IMR-90 (cell line): Measurements from ENCODE around the gene RGS4. TPM values are rescaled to one million over a fixed set of nuclear protein-coding genes. Genes with fewer than 3 reads are reported as not detected.

Source experiments
- ATAC-seq: fragments of 200-7000 bp; cut with Tn5 transposase; 2 replicates; pipeline ENCODE4 v1.9.1; 2020; ENCODE audit warnings: low read depth, mild to moderate bottlenecking, moderate library complexity
- BruUV-seq: library from RNA; stranded (reverse); fragments of 400-500 nt; replicated peaks from 2 replicates; lab custom pipeline; 2021; lab: Mats Ljungman, UMichigan
- CTCF ChIA-PET: fragments of 300-600 bp; formaldehyde crosslinking; extraction: SDS; loops from one replicate; lab custom pipeline; 2021; ENCODE audit warnings: antibody characterized with exemption; lab: Yijun Ruan, JAX
- POLR2A ChIA-PET: fragments of 300-600 bp; sonication (Branson Sonifier 250); formaldehyde crosslinking; loops from one replicate; lab custom pipeline; 2022; ENCODE audit warnings: antibody characterized with exemption; ENCODE audit not compliant: unreplicated experiment; lab: Charles Lee
- DNase-seq: peaks from one replicate; pipeline ENCODE4 v3.0.0; 2013
- H2AFZ ChIP-seq: replicated peaks from 2 replicates; pipeline ENCODE3; 2013; ENCODE audit warnings: low read length, mild to moderate bottlenecking; ENCODE audit not compliant: poor library complexity
- H2AK5ac ChIP-seq: 2 replicates; pipeline ENCODE4 v1.6.1; 2013; ENCODE audit warnings: low read depth, low read length, inconsistent platforms
- H2AK9ac ChIP-seq: replicated peaks from 2 replicates; pipeline ENCODE3; 2013; ENCODE audit warnings: mild to moderate bottlenecking, low read depth, low read length, moderate library complexity; ENCODE audit not compliant: poor library complexity
- H2BK120ac ChIP-seq: 2 replicates; pipeline ENCODE4 v1.6.1; 2013; ENCODE audit warnings: low read depth, low read length, inconsistent platforms
- H2BK15ac ChIP-seq: 3 replicates; pipeline ENCODE4 v1.6.1; 2013; ENCODE audit warnings: low read depth, low read length, inconsistent platforms
- H2BK20ac ChIP-seq: 2 replicates; pipeline ENCODE4 v1.6.1; 2013; ENCODE audit warnings: low read depth, mild to moderate bottlenecking, inconsistent platforms, low read length, moderate library complexity
- H2BK5ac ChIP-seq: 2 replicates; pipeline ENCODE4 v1.6.1; 2013; ENCODE audit warnings: mild to moderate bottlenecking, low read depth, low read length, inconsistent platforms; ENCODE audit not compliant: poor library complexity, severe bottlenecking
- H3K14ac ChIP-seq: replicated peaks from 2 replicates; pipeline ENCODE4 v1.6.1; 2013; ENCODE audit warnings: low read depth, low read length, inconsistent platforms
- H3K18ac ChIP-seq: 2 replicates; pipeline ENCODE4 v1.6.1; 2013; ENCODE audit warnings: low read depth, low read length, control low read depth
- H3K23ac ChIP-seq: 2 replicates; pipeline ENCODE4 v1.6.1; 2013; ENCODE audit warnings: low read depth, low read length, inconsistent platforms
- H3K27ac ChIP-seq: 2 replicates; pipeline ENCODE4 v1.5.1; 2013; ENCODE audit warnings: mild to moderate bottlenecking, control low read depth, low read length; ENCODE audit not compliant: insufficient read depth
- H3K27me3 ChIP-seq: 2 replicates; pipeline ENCODE4 v1.6.1; 2013; ENCODE audit warnings: low read length; ENCODE audit not compliant: control insufficient read depth, insufficient read depth
- H3K36me3 ChIP-seq: 2 replicates; pipeline ENCODE4 v1.6.1; 2013; ENCODE audit warnings: low read length, mixed read lengths; ENCODE audit not compliant: control insufficient read depth, insufficient read depth
- H3K4ac ChIP-seq: 2 replicates; pipeline ENCODE4 v1.6.1; 2013; ENCODE audit warnings: low read depth, low read length, inconsistent platforms
- H3K4me1 ChIP-seq: 2 replicates; pipeline ENCODE4 v1.6.1; 2013; ENCODE audit warnings: low read length, mixed read lengths; ENCODE audit not compliant: control insufficient read depth, insufficient read depth
- H3K4me2 ChIP-seq: 2 replicates; pipeline ENCODE4 v1.6.1; 2013; ENCODE audit warnings: low read depth, mild to moderate bottlenecking, control low read depth, low read length, moderate library complexity
- H3K4me3 ChIP-seq: 2 replicates; pipeline ENCODE4 v1.5.1; 2013; ENCODE audit warnings: low read depth, mild to moderate bottlenecking, control low read depth, low read length, moderate library complexity; ENCODE audit not compliant: insufficient read depth
- H3K56ac ChIP-seq: 2 replicates; pipeline ENCODE4 v1.6.1; 2013; ENCODE audit warnings: low read length, inconsistent platforms; ENCODE audit not compliant: insufficient read depth; ENCODE audit errors: extremely low read depth
- H3K79me1 ChIP-seq, 2 experiments: 2 replicates each; pipeline ENCODE4 v1.6.1; 2013; ENCODE audit warnings: low read length in 2 of 2, inconsistent platforms in 1 of 2, low read depth in 1 of 2
- H3K9ac ChIP-seq: 2 replicates; pipeline ENCODE4 v1.6.1; 2013; ENCODE audit warnings: low read depth, low read length, control low read depth
- H3K9me1 ChIP-seq: 2 replicates; pipeline ENCODE4 v1.6.1; 2013; ENCODE audit warnings: low read length, inconsistent platforms; ENCODE audit not compliant: insufficient read depth
- H3K9me3 ChIP-seq: 2 replicates; pipeline ENCODE4 v1.6.1; 2013; ENCODE audit warnings: low read length; ENCODE audit not compliant: control insufficient read depth, insufficient read depth
- H4K20me1 ChIP-seq: 2 replicates; pipeline ENCODE4 v1.6.1; 2013; ENCODE audit warnings: low read length, inconsistent platforms; ENCODE audit not compliant: insufficient read depth
- H4K5ac ChIP-seq: 2 replicates; pipeline ENCODE4 v1.6.1; 2013; ENCODE audit warnings: mild to moderate bottlenecking, low read depth, low read length, control low read depth
- H4K8ac ChIP-seq, 2 experiments: 2 replicates each; pipeline ENCODE4 v1.6.1; 2013; ENCODE audit warnings: low read depth in 2 of 2, low read length in 2 of 2, control low read depth in 1 of 2, inconsistent platforms in 1 of 2
- H4K91ac ChIP-seq: 2 replicates; pipeline ENCODE4 v1.6.1; 2013; ENCODE audit warnings: low read depth, low read length, inconsistent platforms; ENCODE audit not compliant: insufficient read depth
- BHLHE40 ChIP-seq: fragments of 150-350 bp; IDR thresholded peaks from 2 replicates; pipeline ENCODE4 v1.6.1; 2016; ENCODE audit warnings: mild to moderate bottlenecking, low read depth, low read length
- FOS ChIP-seq: fragments of 150-350 bp; IDR thresholded peaks from 2 replicates; pipeline ENCODE4 v1.6.1; 2016; ENCODE audit warnings: low read depth, low read length
- MAFK ChIP-seq: IDR thresholded peaks from 2 replicates; pipeline ENCODE4 v1.6.1; 2012; ENCODE audit warnings: low read depth, low read length, improper control_type of control experiment
- MAZ ChIP-seq: IDR thresholded peaks from 2 replicates; pipeline ENCODE4 v1.6.1; 2012; ENCODE audit warnings: low read depth, mild to moderate bottlenecking, low read length, improper control_type of control experiment, moderate library complexity, borderline replicate concordance
- MXI1 ChIP-seq: IDR thresholded peaks from 2 replicates; pipeline ENCODE4 v1.6.1; 2012; ENCODE audit warnings: low read depth, mild to moderate bottlenecking, low read length, moderate library complexity, borderline replicate concordance
- NFE2L2 ChIP-seq: fragments of 150-350 bp; IDR thresholded peaks from 2 replicates; pipeline ENCODE4 v1.6.1; 2016; ENCODE audit warnings: low read depth, mild to moderate bottlenecking, low read length
- POLR2A ChIP-seq: IDR thresholded peaks from 2 replicates; pipeline ENCODE4 v1.6.1; 2012; ENCODE audit warnings: mild to moderate bottlenecking, low read depth, low read length
- RCOR1 ChIP-seq: IDR thresholded peaks from 2 replicates; pipeline ENCODE4 v1.6.1; 2012; ENCODE audit warnings: mild to moderate bottlenecking, low read length, improper control_type of control experiment; ENCODE audit not compliant: insufficient replicate concordance
- RFX5 ChIP-seq: IDR thresholded peaks from 2 replicates; pipeline ENCODE4 v1.8.0; 2012; ENCODE audit warnings: low read depth, mild to moderate bottlenecking, low read length, moderate library complexity
- SMC3 ChIP-seq: fragments of 150-350 bp; IDR thresholded peaks from 2 replicates; pipeline ENCODE4 v1.6.1; 2016; ENCODE audit warnings: low read depth, mild to moderate bottlenecking, antibody characterized with exemption, low read length, moderate library complexity
- USF2 ChIP-seq: fragments of 150-350 bp; IDR thresholded peaks from 2 replicates; pipeline ENCODE4 v1.6.1; 2017; ENCODE audit warnings: mild to moderate bottlenecking, antibody characterized with exemption, low read length, low read depth
- WGBS, 2 experiments: methylation state at CpG; one replicate each; pipeline versions ENCODE4 v1.1.5 to v1.1.7; 2013; ENCODE audit warnings: missing lambda C conversion rate in 2 of 2; ENCODE audit not compliant: insufficient read length in 1 of 2; ENCODE audit errors: extremely low coverage in 2 of 2; 5-methylcytosine and 5-hydroxymethylcytosine counted together
- dilution Hi-C: fragments of 300-500 bp; cut with HindIII; formaldehyde crosslinking; loops from one replicate; pipeline ENCODE4 v1.14.3; 2018; ENCODE audit warnings: low sequenced_read_pairs; ENCODE audit not compliant: unreplicated experiment
- in situ Hi-C: fragments of 300-500 bp; cut with MboI; formaldehyde crosslinking; loops from 3 replicates; pipeline ENCODE4 v1.14.3; 2019; ENCODE audit warnings: low sequenced_read_pairs, inconsistent platforms, mixed read lengths
- intact Hi-C: fragments of 100-400 bp; cut with micrococcal nuclease; formaldehyde crosslinking; loops from 2 replicates; pipeline ENCODE4 v1.10.0; 2022
- polyA plus RNA-seq, 3 experiments: library from polyadenylated mRNA; depleted of rRNA; stranded (reverse); fragments of >200 nt; gene quantifications; 2 replicates each; pipeline ENCODE4 v1.2.3, GENCODE V29; 2012; ENCODE audit warnings: low replicate concordance in 1 of 3
- total RNA-seq: library from RNA; depleted of rRNA; stranded (reverse); fragments of >200 nt; gene quantifications from 2 replicates; pipeline ENCODE4 v1.2.3, GENCODE V29; 2012

RGS4 gene
- total and polyA plus RNA-seq, 2 of the 4 experiments (the other 2 are of a cell fraction), result 202 to 538 TPM

GRCh38 chr1:163084330-163084729 lies 15.2 kb downstream of the RGS4 start:
- Histone ChIP-seq H2BK15ac (no peak overlapping the region), H3K14ac (0 out of 2 replicates have a peak overlapping the region, but pooled peaks have one; percentile 10), H3K27me3 (no peaks in the 10 kb centered on the region), H2BK120ac (no peak overlapping the region), H4K8ac (peak overlapping the region in 1 of 2 experiments; percentile 22; a peak in 1 of 4 replicates), H4K20me1 (no peaks in the 10 kb centered on the region), H4K91ac (no peak overlapping the region), H2AK5ac (no peak overlapping the region), H3K9ac (no peak overlapping the region), H2AFZ (no peak overlapping the region), H4K5ac (no peak overlapping the region), H3K4ac (no peak overlapping the region), H2AK9ac (no peak overlapping the region), H2BK20ac (no peak overlapping the region; the same call in 1 of the 2 replicates), H3K4me3 (no peak overlapping the region), H3K27ac (no peak overlapping the region), H3K9me1 (no peaks in the 10 kb centered on the region), H3K23ac (no peak overlapping the region), H3K9me3 (no peaks in the 10 kb centered on the region), H3K4me1 (peaks cover 3% of the 10 kb centered on the region; the same call in 1 of the 2 replicates), H3K56ac (no peak overlapping the region), H3K36me3 (no peaks in the 10 kb centered on the region), H2BK5ac (no peak overlapping the region), H3K18ac (no peak overlapping the region; the same call in 1 of the 2 replicates), H3K4me2 (no peak overlapping the region), H3K79me1 (no peaks in the 10 kb centered on the region)
- CTCF ChIA-PET, result no interaction called here
- TF ChIP-seq RFX5 (no peak), SMC3 (no peak), MAFK (no peak), POLR2A (no peak), NFE2L2 (no peak), MAZ (no peak), USF2 (no peak), FOS (no peak), RCOR1 (no peak), BHLHE40 (no peak), MXI1 (no peak)
- DNase-seq, result peak; percentile 13
- no TSS peak for BruUV-seq
- in situ Hi-C loops (no loop called here), intact Hi-C loops (no loop called here), dilution Hi-C loops (no loop called here)
- POLR2A ChIA-PET, result interaction anchor here (0.7 kb wide), 1 partner anchor 166 kb away, joined by 3 read pairs; no protein-coding TSS in a partner anchor
- no CpG with 5 or more reads among the region's 1 CpG for WGBS, 2 experiments
- no peak for ATAC-seq
